Measurements from ENCODE around the gene SLC5A1. TPM values are rescaled to one million over a fixed set of nuclear protein-coding genes. Genes with fewer than 3 reads are reported as not detected.

SLC5A1 gene
- total RNA-seq, 1 donor from 2014 or later, result 1.1 TPM

GRCh38 chr22:32059426-32059825, 16.4 kb downstream of the SLC5A1 start:
- H3K4me3 Mint-ChIP-seq, result no peak overlapping the region
- peaks cover 6% of the 10 kb centered on the region for H3K27me3 Mint-ChIP-seq
- no peak for DNase-seq (ENCODE audit: extremely low spot score, unreplicated experiment)
- no peak for TF ChIP-seq CTCF (conservative IDR thresholded peaks at IDR 0.05)
- no peaks in the 10 kb centered on the region for H3K9me3 Mint-ChIP-seq
- H3K4me1 Mint-ChIP-seq (ENCODE audit: unreplicated experiment), result no peaks in the 10 kb centered on the region
- no peak overlapping the region for H3K27ac Mint-ChIP-seq
- no peaks in the 10 kb centered on the region for H3K36me3 Mint-ChIP-seq

DNA sequence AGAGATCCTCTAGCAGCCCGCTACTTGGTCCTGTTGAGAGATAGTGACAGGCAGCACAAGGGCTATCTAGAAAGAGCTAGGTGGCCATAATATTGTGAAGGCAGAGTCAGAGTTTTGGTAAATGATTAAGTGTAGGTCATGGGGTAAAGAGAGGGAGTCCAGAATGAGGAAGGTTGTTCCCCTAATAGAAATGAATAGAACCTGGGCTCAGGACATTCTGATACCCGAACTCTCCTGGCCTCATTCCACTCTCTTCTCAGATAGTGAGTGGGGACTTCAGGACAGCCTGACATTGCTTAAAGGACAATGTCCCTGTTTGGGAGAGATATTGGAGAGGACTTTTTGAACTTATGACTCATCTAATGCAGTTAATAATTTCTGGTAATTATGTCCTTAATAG, 20.6 kb downstream of the SLC5A1 start:
- Mint-ChIP-seq H3K9me3 (no peaks in the 10 kb centered on the region), H3K27ac (no peak overlapping the region), H3K36me3 (no peaks in the 10 kb centered on the region), H3K27me3 (peaks cover 14% of the 10 kb centered on the region), H3K4me1 (ENCODE audit: unreplicated experiment) (no peaks in the 10 kb centered on the region), H3K4me3 (no peak overlapping the region)
- DNase-seq (ENCODE audit: extremely low spot score, unreplicated experiment), result no peak
- TF ChIP-seq CTCF (conservative IDR thresholded peaks at IDR 0.05), result no peak

DNA sequence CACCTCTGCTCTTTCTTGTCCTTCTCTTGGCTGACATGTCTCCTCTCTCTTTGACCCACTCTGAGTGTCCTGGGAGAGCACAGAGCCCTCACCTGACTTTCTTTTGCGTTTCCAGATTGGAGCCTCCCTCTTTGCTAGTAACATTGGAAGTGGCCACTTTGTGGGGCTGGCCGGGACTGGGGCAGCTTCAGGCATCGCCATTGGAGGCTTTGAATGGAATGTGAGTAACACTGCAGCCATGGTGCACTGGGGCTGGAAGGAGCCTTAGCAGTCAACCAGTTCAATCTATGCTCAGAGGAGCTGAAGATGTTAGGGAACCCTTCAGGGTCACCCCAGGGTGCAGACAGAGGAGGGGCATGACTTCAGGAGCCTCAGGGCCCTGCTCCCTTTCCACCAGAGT, 23.8 kb downstream of the SLC5A1 start:
- no peak for DNase-seq (ENCODE audit: extremely low spot score, unreplicated experiment)
- Mint-ChIP-seq H3K9me3 (no peaks in the 10 kb centered on the region), H3K27ac (no peak overlapping the region), H3K4me3 (no peak overlapping the region), H3K27me3 (peaks cover 15% of the 10 kb centered on the region), H3K4me1 (ENCODE audit: unreplicated experiment) (no peaks in the 10 kb centered on the region), H3K36me3 (no peaks in the 10 kb centered on the region)
- TF ChIP-seq CTCF (conservative IDR thresholded peaks at IDR 0.05), result no peak

GRCh38 chr22:32067613-32068012, 24.6 kb downstream of the SLC5A1 start:
- peaks cover 11% of the 10 kb centered on the region for H3K27me3 Mint-ChIP-seq
- no peak for DNase-seq (ENCODE audit: extremely low spot score, unreplicated experiment)
- no peak for TF ChIP-seq CTCF (conservative IDR thresholded peaks at IDR 0.05)
- no peaks in the 10 kb centered on the region for H3K4me1 Mint-ChIP-seq (ENCODE audit: unreplicated experiment)
- H3K36me3 Mint-ChIP-seq, result no peaks in the 10 kb centered on the region
- no peak overlapping the region for H3K27ac Mint-ChIP-seq
- no peak overlapping the region for H3K4me3 Mint-ChIP-seq
- H3K9me3 Mint-ChIP-seq, result no peaks in the 10 kb centered on the region

DNA sequence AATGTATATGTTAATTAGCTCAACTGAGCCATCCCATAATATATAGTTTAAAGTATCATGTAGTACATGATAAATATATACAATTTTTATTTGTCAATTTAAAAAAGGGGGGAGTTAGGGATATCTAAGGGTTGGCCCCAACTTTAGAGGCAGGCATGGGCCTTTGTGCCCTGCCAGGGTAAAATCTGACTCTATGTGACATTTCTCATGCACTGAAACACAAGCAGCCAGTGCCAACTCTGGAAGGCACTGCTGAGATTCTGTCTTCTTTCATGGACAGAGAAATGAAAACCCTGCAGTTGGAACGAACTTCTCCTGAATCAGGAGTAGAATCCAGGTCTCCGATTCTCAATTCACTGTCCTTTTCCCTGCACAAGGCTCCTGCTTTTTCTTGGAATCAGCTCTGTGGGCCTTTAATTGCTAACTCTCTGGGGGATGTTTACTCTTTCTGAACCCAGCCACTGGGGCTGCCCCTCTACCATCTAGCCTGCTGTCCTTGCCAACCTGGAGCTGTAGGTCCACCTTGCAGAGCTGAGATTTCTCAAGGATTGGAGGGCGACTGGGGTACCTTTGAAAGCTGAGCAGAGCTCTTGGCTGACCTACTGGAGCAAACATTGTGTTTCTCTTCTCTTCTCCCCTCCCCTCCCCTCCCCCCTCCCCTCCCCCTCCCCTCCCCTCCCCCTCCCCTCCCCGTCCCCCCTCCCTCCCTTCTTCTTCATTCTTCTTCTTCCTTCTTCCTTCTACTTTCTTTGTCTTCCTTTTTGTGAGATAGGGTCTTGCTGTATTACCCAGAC, 26.7 kb downstream of the SLC5A1 start:
- Mint-ChIP-seq H3K4me1 (ENCODE audit: unreplicated experiment) (no peaks in the 10 kb centered on the region), H3K27me3 (peaks cover 15% of the 10 kb centered on the region), H3K9me3 (no peaks in the 10 kb centered on the region), H3K27ac (no peak overlapping the region), H3K36me3 (no peaks in the 10 kb centered on the region), H3K4me3 (no peak overlapping the region)
- no peak for DNase-seq (ENCODE audit: extremely low spot score, unreplicated experiment)
- no peak for TF ChIP-seq CTCF (conservative IDR thresholded peaks at IDR 0.05)
